Measurements from ENCODE around the gene ATP6V1G2.

GRCh38 chr6:31587791-31588777 is 41.7 kb upstream of the ATP6V1G2 start:
- TF ChIP-seq, protein P1, sequence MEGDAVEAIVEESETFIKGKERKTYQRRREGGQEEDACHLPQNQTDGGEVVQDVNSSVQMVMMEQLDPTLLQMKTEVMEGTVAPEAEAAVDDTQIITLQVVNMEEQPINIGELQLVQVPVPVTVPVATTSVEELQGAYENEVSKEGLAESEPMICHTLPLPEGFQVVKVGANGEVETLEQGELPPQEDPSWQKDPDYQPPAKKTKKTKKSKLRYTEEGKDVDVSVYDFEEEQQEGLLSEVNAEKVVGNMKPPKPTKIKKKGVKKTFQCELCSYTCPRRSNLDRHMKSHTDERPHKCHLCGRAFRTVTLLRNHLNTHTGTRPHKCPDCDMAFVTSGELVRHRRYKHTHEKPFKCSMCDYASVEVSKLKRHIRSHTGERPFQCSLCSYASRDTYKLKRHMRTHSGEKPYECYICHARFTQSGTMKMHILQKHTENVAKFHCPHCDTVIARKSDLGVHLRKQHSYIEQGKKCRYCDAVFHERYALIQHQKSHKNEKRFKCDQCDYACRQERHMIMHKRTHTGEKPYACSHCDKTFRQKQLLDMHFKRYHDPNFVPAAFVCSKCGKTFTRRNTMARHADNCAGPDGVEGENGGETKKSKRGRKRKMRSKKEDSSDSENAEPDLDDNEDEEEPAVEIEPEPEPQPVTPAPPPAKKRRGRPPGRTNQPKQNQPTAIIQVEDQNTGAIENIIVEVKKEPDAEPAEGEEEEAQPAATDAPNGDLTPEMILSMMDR (optimal IDR thresholded peaks at IDR 0.05 in 1 of 3, IDR thresholded peaks at IDR 0.05 in 1 of 3, conservative IDR thresholded peaks at IDR 0.05 in 1 of 3; ENCODE audit: extremely low read depth in 1 of 3, insufficient read depth in 2 of 3, low read length in 3 of 3): no peak
- TF ChIP-seq EZH2 (IDR thresholded peaks at IDR 0.05; ENCODE audit: low read length): no peak
